ENCODE results near the gene WASL.

WASL gene

DNA sequence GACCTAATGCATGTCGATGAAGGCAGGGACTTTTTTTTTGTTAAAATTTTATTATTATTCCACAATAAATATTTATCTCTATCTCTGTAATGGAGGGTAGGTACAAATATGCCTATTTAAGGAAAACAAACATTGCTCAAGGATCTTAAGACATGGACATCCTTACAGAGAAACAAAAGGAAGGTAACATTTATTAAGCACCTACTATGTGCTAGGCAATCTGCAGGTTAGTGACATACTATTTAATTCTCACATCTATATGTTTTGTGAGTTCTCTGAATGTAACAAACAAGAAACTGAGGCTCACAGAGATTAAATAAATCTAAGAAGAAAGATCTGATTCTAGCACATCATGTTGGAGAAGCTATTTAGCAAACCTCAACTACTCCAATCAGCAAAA is 61.1 kb downstream of the WASL start:
- ATAC-seq, result no peak

DNA sequence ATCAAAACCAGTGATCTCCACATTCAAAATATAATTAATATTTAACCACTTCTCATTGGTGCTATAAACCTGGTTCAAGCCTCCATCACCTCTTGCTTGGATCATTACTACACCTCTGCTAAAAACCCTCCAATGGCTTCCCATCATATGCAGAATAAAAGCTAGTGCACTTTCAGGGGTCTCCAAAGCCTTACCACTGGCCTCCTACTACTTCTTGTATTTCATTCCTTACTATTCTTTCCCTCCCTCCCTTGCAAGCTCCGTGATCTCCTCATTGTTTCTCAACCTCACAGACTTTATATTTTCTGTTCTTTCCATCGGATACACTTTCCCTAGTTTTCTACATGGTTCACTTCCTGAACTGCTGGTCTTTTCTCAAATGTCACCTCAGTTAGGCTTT is 61.6 kb downstream of the WASL start:
- ATAC-seq, result no peak

DNA sequence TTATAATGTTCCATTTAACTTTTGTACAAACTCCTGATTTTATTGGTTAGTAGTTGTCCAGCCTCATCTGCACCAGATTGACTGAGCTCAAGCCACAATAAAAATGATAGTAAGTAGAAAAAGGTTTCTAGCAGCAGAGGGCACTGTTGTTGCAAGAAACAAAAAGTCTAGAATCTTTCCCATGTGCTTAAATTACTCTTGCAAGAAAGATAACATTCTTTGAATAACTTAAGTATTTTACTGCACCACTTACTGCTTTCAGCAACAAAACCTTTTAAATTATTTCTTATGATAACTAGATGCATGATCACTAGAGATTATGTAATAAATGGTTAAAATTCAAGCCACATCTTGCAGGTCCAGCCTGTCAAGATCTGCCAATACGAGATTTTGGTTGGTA is 66.1 kb downstream of the WASL start:
- no peak for ATAC-seq

DNA sequence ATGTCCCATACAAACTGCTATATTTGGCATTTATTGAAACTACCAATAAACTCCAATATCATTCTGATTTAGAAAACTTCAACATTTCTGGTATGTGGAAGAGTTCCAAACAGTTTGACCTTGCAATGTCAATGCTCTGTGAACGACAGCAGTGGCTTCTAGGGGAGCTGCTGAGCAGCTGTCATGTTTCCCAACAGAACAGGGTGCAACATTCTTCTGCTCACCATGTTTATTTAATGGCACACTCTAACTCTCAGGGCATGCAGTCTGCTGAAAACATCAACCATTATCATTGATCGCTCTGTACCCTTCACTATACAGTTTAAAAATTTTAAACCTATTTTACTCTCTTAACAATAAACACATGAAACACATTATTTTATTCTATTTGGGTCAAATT is 67.2 kb downstream of the WASL start:
- ATAC-seq, result no peak

DNA sequence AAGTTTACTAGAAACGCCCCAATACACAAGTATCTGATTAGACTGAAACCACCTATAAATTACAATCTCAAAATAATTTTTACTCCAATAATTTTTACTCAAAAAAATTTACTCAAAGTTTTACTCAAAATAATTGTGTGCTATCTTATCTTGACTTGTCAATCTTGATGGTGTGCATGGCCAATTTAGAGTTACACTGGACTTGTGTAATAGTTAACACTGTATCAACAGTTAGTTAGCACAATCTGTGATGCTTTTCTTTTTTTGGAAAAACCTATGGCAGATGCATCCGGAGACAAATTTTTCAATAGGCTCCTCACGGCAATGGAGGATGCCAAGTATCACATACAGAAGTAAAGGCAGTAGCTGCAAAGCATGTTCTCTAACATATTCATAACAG is 68.2 kb downstream of the WASL start:
- ATAC-seq, result no peak

DNA sequence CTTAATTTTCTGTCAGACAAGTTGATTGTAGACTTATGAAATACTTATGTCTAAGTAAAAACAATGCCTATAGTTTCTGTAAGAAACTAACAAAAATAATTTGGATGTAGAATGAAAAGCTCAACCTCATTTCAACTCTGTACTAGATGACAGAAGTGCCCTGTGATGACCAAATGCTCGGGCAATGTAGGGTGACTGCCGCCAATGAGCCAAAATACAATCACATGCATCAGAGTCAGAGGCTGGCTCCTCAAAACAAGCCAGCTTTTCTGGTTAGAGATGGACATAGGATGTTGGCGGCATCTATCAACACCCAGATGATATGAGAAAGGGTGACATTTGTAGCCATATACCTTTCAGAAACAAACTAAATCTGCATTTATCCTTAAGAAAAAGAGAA is 69.2 kb downstream of the WASL start:
- no peak for ATAC-seq

DNA sequence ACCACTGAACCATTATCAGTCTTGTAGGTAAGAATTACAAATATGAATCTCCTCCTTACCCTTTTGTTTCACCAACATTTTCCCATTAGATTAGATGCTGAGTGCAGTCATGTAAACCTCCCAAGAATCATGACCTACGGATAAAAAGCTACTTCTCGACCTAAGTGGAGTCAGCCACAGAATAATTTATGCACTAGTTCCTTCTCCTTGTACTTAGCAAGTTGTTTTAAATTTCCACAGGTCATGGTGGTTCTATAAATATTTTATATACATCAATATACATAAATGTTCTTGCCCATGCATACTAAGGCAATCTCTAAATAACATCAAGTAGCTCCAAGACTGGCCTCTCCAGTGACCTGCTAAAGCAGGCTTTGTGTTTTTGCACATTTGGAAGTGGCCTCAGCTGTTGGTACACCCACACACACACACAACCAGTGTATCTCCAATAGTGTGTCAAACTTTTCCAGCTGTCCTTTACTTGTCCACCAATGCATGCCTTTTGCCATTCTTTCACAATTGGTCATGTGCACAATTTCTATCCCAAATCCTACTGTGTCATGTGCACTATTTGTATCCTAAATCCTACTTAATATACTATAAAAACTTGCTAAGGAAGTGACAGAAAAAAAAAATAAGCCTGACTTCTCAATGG is 71.6 kb downstream of the WASL start:
- ATAC-seq, result no peak

DNA sequence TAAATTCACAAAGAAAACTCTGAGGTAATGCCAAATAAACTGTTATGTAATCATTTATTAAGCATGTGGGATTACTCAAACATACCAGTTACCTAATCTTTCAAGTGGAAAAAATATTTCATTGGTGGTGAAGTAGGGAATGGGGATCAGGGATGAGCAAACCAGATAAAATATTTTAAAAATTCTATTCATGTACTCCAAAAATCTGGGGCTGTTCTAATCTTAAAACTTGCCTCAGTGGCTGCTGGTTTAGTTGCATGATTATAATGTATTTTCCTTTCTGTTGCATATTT is 73.7 kb downstream of the WASL start:
- ATAC-seq, result no peak

DNA sequence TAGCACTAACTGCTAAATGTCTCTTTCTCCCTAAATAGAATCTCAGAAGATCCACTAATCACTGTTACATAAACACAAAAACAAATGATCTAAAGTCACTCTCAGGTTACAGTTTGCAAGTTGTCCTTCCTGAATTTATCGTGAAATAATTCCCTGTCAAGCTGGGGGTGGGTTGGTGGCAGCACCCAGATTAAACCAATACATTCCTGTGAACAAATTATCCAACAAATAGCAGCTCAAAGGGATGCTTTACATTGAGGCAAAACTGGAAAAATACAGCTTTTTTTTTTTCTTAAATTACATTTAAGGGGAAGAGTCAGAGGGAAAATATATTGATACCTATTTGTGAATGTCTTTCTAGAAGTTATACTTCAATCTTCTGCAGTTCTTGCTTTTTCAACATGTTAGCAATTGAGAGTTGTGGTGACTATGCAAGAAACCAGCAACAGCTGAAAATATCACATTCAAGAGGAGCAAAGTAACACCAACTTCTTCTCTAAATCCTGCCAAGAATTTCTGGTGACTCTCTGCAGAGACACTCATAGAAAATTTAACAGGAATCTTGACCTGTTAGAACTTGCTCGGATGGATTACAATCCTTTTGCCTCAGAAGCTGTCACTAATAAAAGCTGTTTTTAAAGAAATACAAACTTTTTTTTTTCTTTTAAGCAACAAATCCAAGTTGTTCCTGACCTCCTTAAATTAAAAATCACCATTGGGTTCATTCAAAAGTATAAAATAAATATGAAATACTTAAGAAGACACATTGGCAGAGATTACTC is 74.2 kb downstream of the WASL start:
- no peak for ATAC-seq

DNA sequence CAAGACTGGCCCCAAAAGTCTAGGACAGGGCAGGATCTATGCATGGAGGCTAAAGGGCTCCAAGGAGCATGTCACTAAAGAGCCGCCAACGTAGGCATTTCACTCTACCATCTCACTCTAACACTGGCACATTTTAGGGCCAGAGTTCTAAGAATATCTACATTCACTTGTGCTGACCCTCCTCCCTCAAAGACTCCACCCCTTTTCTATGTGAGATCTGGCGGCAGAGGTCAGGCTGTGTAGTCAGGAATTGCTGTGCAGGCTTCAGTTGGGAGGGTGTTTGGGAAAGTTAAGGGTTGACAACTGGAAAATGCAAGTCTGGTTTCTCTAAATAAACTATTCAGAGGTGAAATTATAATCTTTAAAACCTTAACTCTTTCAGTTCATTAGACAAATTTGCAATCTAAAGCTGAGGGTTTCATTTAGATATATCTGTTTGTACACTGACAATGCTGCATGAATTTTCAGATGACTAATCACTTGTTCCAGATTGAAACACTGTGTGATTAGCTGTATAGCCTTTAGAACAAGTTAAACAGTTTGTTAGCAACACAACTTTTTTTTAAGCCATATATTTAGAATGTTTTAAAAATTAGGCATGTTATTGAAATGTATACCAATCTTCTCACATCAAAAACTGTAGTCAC is 74.9 kb downstream of the WASL start:
- ATAC-seq, result no peak

DNA sequence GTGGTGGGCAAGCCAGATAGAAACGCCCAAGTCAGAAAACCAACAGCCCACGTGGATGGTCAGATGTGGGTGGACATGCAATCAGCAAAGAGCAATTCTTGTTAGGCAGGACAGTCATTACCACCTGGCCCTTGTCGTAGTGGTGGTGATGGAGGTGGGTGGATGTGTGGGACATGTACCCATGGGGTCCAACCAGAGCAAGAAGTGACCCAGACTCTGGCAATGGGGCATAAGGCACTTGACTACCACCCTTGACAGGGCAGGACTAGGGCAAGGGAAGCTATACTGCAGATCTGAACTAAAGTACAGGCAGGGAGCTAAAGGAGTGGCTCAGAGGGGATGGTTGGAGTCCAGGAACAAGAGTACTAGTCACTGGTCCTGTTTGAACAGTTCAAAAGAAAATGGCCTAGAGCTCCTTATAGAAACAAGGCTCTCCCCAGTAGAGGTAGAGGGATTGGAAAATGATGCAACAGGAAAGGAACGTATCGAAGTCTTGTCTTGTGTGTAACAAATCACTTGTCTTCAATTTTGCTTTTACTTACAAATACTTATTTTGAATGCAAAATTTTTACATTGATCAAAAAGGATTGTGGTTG is 75.6 kb downstream of the WASL start:
- ATAC-seq, result no peak

DNA sequence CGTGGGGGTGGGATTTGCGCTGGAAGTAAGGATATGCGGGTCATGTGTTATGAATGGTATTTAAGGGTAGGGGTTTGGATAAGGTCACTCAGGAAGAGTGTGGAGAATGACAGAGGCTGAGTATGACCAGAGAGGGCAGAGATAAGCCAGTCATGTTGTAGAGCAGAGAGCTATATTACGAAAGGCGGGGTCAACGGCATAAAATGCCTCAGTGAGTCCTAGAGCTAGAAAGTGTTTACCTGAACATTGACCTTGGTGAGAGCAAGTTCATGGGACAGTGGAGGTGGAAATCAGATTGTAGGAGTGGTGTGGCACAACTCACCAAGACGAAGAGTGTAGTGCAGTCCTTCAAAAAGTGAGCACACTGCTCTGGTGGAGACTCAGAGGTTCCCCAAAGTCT is 79.3 kb downstream of the WASL start:
- no peak for ATAC-seq

DNA sequence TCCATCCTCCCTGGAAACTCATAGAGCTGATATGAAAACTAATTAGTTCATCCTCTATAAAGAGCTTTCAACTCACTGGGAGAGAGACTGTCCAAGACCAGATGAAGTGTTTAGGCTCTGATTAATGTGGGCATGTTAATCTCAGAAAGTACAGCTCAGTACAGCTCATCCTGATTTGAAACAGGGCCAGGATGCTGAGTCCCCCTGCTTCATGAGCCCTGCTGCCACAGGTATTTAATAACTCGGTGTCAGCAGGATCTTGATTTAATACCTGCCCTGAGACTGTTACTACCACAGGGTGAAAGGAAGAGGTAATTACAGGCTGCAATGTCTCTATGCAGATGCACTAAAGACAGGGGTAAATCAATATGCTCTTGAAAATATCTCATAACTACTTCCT is 82.3 kb downstream of the WASL start:
- no peak for ATAC-seq

DNA sequence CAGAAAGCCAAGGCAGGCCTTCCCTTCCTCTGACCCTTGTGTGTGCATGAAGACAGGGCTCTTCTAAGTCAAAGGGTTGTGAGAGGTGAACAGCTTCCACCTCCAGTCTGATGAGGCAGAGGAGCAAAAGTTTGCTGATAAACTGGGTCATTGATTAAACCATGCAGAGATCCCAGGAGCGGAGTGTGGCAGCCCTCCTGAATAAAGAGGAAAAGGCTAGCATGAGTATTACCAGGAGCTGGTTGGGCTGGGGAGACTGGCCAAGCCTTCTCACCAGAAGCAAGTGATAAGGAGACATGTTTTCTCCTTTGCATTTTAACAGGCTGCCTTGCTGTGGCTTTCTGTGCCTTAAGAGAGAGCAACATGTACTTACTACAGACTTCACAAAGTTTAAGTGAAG is 82.9 kb downstream of the WASL start:
- ATAC-seq, result no peak

DNA sequence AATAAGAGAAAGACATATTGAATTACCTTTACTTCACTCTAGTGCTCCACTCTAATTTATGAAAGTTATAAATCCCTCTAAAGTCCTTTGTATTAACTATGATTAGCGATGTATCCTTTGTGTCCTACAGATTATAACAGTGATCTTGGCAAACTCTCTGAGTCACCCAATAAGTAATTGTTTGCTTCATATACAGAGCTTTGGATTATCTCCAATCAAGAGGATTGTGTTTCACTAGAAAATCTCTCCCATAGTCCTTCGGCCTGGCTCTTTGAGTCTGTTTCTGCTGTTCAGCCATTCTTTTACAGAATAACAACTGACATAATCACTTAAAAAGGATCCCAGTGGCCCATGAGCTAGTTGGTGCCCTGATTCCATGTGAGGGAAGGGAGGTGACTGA is 83.6 kb downstream of the WASL start:
- no peak for ATAC-seq

DNA sequence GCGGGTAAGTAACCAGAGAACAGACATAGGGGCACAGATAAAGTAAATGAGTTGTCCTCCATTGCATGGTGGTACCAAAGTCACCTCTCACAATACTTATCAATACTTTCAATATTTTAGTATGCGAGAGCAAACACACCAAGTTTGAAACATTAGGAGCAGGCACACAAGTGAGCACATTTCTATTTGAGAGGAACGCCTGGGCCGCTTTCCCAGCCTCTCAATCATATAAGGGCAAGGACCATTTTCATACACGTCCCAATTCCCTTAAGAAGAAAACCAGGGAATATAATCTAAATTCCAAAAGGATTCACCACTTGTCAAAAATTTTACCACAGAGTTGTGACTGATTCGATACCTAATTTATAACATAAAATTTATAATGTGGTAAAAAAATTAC is 85.6 kb downstream of the WASL start:
- ATAC-seq, result no peak

DNA sequence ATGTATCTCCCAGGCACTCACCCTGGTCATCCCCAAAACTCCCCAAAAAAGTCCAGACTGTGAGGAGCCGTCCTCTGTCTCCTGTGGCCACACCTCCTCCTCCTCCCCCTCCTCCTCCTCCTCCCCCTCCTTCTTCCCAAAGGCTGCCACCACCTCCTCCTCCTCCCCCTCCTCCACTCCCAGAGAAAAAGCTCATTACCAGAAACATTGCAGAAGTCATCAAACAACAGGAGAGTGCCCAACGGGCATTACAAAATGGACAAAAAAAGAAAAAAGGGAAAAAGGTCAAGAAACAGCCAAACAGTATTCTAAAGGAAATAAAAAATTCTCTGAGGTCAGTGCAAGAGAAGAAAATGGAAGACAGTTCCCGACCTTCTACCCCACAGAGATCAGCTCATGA is 86.0 kb downstream of the WASL start:
- no peak for ATAC-seq

DNA sequence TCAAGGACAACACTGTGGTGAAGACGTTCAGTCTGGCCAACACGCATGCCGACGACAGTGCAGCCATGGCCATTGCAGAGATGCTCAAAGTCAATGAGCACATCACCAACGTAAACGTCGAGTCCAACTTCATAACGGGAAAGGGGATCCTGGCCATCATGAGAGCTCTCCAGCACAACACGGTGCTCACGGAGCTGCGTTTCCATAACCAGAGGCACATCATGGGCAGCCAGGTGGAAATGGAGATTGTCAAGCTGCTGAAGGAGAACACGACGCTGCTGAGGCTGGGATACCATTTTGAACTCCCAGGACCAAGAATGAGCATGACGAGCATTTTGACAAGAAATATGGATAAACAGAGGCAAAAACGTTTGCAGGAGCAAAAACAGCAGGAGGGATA is 86.5 kb downstream of the WASL start:
- no peak for ATAC-seq

DNA sequence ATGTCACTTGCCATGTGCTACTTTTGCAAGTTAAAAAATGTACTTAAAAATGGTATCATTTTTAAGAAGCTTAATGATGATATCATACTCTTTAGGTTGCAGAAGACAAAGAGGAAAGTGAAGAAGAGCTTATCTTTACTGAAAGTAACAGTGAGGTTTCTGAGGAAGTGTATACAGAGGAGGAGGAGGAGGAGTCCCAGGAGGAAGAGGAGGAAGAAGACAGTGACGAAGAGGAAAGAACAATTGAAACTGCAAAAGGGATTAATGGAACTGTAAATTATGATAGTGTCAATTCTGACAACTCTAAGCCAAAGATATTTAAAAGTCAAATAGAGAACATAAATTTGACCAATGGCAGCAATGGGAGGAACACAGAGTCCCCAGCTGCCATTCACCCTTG is 87.0 kb downstream of the WASL start:
- ATAC-seq, result no peak

DNA sequence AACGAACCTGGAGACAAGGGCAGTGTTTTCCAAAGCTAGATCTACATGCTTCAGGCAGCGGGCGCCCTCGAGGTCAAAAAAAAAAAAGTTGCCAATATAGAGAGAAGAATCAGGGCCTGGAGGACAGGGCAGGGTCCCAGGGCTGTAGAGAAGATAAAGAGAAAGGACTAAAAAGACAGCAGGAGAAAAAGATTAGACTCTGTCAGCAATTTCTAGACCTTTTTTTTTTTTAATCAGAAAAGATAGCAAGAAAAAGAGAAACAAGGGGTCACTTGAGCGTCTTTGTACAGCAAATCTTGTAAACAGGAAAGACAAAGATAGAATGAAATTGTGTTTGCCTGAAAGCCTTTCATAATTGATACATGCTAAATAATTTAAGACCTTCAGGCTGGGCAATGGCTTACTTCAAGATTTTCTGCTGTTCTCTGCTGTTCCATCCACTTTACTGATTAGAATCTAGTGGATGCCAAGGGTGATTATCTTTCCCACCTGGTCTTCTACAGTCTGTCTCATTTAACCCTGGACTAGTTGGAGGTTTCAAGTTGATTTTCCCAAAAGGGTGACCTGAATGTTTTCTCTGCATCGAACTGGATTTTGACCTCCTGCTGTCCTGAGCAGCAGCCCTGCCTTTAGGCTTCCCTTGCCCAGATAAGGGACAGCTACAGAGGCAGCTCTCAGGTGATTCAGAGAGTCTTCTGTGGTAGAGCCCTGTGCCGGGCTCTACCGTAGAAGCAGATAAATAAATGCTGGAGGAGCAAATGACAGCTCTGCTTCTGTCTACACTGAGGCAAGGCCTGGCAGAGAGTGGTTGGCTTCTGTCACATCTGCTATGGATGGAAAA is 88.1 kb downstream of the WASL start:
- no peak for ATAC-seq

DNA sequence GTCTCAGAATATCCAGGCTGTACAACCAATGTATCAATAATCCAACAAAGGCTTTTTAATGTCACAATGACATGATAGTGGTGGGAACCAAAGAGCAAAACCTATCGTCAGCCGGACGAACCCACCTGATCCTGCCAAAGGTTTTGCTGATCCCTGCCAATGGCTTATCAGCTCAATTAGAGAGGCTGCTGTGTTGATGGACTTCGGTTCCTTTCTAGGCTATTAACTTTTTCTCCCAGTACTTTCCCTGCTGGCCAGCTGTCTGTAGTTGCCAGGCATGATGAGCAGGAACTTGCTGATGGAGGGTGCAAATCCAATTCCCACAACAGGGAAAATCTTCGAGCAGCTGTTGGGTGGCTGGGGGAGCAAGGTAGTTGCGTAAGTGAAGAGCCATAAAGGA is 90.8 kb downstream of the WASL start:
- no peak for ATAC-seq

DNA sequence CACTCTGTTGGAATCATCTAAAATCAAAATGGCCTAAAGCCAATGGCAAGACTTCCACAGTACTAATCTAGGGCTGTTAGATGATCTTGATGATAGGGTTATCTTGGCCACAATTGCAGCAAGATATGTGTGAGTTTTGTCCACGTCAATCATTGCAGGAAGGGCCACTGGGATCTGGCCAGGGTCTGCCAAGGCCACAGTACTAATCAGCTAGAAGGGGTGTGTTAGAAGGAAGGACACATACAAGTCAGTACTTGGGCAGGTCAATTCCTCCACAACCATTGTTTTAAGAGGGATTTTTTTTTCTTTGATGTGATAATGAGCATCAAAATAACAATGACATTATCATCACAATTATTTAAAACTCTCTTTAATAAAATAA is 91.5 kb downstream of the WASL start:
- ATAC-seq, result no peak

Measured in activated CD4-positive, CD25-positive, alpha-beta regulatory T cell treated with anti-CD3 and anti-CD28 coated beads, Interleukin-2, amount 50 U/mL, for 24 hours (primary cell).